Peyer's patch (tissue), 4 donors: ENCODE data around the gene HRG.

ENCODE experiments used
- CTCF ChIP-seq, 6 experiments: fragments of 450-650 bp in 4 of 6; fragments of 200-600 bp in 2 of 6; sonication (generic) in 1 of 6; IDR thresholded peaks; one replicate each; pipeline ENCODE4 v1.5.1; 2017 to 2019; ENCODE audit warnings: antibody characterized with exemption in 6 of 6, mild to moderate bottlenecking in 3 of 6, moderate library complexity in 1 of 6
- POLR2A ChIP-seq, 2 donors: fragments of 450-650 bp; IDR thresholded peaks; one replicate each; pipeline ENCODE4 v1.5.1; 2017; ENCODE audit warnings: antibody characterized with exemption in 2 of 2, mild to moderate bottlenecking in 2 of 2, moderate library complexity in 2 of 2

GRCh38 chr3:186622651-186623310 is 43.0 kb upstream of the HRG start:
- TF ChIP-seq CTCF (IDR thresholded peaks at IDR 0.05) (no peak), POLR2A (IDR thresholded peaks at IDR 0.05) (no peak)
